IMR-90 (cell line): Measurements from ENCODE around the gene GPC6.

ENCODE experiments used
- FOS ChIP-seq: fragments of 150-350 bp; IDR thresholded peaks from 2 replicates; pipeline ENCODE4 v1.6.1; 2016; ENCODE audit warnings: low read depth, low read length
- MAFK ChIP-seq: IDR thresholded peaks from 2 replicates; pipeline ENCODE4 v1.6.1; 2012; ENCODE audit warnings: low read depth, low read length, improper control_type of control experiment
- MAZ ChIP-seq: IDR thresholded peaks from 2 replicates; pipeline ENCODE4 v1.6.1; 2012; ENCODE audit warnings: low read depth, mild to moderate bottlenecking, low read length, improper control_type of control experiment, moderate library complexity, borderline replicate concordance
- POLR2A ChIP-seq: IDR thresholded peaks from 2 replicates; pipeline ENCODE4 v1.6.1; 2012; ENCODE audit warnings: mild to moderate bottlenecking, low read depth, low read length
- TF ChIP-seq, protein P1 (sequence below): conservative IDR thresholded peaks from 2 replicates; pipeline ENCODE4 v1.5.1; 2012; ENCODE audit warnings: mild to moderate bottlenecking, low read depth, low read length, improper control_type of control experiment
- TF ChIP-seq, protein P2 (sequence below): fragments of 150-350 bp; IDR thresholded peaks from 2 replicates; pipeline ENCODE4 v1.6.1; 2016; ENCODE audit warnings: low read depth, mild to moderate bottlenecking, low read length, moderate library complexity, borderline replicate concordance

GRCh38 chr13:94254737-94255136 lies 1028.1 kb downstream of the GPC6 start:
- TF ChIP-seq MAFK (no peak), POLR2A (no peak), FOS (no peak), MAZ (no peak)
- TF ChIP-seq, protein P1, sequence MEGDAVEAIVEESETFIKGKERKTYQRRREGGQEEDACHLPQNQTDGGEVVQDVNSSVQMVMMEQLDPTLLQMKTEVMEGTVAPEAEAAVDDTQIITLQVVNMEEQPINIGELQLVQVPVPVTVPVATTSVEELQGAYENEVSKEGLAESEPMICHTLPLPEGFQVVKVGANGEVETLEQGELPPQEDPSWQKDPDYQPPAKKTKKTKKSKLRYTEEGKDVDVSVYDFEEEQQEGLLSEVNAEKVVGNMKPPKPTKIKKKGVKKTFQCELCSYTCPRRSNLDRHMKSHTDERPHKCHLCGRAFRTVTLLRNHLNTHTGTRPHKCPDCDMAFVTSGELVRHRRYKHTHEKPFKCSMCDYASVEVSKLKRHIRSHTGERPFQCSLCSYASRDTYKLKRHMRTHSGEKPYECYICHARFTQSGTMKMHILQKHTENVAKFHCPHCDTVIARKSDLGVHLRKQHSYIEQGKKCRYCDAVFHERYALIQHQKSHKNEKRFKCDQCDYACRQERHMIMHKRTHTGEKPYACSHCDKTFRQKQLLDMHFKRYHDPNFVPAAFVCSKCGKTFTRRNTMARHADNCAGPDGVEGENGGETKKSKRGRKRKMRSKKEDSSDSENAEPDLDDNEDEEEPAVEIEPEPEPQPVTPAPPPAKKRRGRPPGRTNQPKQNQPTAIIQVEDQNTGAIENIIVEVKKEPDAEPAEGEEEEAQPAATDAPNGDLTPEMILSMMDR = no peak
- TF ChIP-seq, protein P2, sequence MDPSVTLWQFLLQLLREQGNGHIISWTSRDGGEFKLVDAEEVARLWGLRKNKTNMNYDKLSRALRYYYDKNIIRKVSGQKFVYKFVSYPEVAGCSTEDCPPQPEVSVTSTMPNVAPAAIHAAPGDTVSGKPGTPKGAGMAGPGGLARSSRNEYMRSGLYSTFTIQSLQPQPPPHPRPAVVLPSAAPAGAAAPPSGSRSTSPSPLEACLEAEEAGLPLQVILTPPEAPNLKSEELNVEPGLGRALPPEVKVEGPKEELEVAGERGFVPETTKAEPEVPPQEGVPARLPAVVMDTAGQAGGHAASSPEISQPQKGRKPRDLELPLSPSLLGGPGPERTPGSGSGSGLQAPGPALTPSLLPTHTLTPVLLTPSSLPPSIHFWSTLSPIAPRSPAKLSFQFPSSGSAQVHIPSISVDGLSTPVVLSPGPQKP = no peak
